Dendritic cell treated with granulocyte-macrophage colony-stimulating factor and Interleukin-4, amounts not matched to agents 40 ng/mL and 50 ng/mL, for 4 days (primary cell): ENCODE results near the gene SLC25A36.

Experiments
- H3K27ac Mint-ChIP-seq: one replicate; pipeline ENCODE4 v1.8.0; 2022; ENCODE audit warnings: mild to moderate bottlenecking, mixed read lengths
- H3K27me3 Mint-ChIP-seq: one replicate; pipeline ENCODE4 v1.8.0; 2022; ENCODE audit warnings: mild to moderate bottlenecking, mixed read lengths
- H3K36me3 Mint-ChIP-seq: one replicate; pipeline ENCODE4 v1.8.0; 2022; ENCODE audit warnings: low read depth, mixed read lengths
- H3K4me1 Mint-ChIP-seq: one replicate; pipeline ENCODE4 v1.8.0; 2022; ENCODE audit warnings: low read depth, mixed read lengths
- H3K4me3 Mint-ChIP-seq: one replicate; pipeline ENCODE4 v1.8.0; 2022; ENCODE audit warnings: mild to moderate bottlenecking, moderate library complexity, mixed read lengths
- H3K9me3 Mint-ChIP-seq: one replicate; pipeline ENCODE4 v1.8.0; 2022; ENCODE audit warnings: mixed read lengths
- intact Hi-C: fragments of 100-400 bp; cut with micrococcal nuclease; formaldehyde crosslinking; loops from one replicate; pipeline ENCODE4 v1.15.0; 2022

SLC25A36 gene

DNA sequence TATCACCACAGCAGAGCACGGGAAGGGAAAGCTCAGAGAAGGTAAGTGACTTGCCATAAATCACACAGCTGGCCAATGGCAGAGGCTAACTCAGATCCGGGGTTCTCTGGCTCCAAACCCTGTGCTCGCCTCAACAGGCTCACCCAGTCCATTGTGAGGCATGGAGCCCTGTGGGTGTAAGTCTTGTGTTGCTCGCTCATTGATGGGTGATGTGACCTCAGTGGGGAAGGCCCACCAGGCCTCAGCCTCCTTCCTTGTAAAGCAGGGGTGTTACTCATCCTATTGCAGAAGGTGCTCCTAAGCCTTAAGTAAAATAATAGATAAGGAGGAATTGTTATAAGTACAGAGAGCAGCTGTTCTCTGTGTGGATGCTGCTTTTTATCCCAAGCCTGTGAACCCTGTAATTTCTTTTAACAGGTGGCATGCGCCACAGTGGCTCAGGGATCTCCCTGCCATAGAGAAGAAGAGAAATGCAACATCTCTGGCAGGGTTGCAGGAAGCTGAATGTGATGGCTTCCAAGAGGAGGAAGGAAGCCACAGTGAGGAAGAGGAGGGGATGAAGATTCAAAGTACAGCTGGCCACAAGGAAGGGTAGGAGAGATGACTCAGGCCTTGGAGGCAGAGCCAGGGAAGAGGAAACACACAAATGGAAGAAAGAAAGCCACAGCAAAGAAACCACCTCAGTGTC lies 78.7 kb downstream of the SLC25A36 start:
- Mint-ChIP-seq H3K27me3 (peaks cover 7% of the 10 kb centered on the region), H3K9me3 (no peaks in the 10 kb centered on the region), H3K27ac (no peak overlapping the region), H3K4me3 (no peak overlapping the region), H3K4me1 (peaks cover 8% of the 10 kb centered on the region), H3K36me3 (no peaks in the 10 kb centered on the region)
- intact Hi-C loops, result no loop called here

DNA sequence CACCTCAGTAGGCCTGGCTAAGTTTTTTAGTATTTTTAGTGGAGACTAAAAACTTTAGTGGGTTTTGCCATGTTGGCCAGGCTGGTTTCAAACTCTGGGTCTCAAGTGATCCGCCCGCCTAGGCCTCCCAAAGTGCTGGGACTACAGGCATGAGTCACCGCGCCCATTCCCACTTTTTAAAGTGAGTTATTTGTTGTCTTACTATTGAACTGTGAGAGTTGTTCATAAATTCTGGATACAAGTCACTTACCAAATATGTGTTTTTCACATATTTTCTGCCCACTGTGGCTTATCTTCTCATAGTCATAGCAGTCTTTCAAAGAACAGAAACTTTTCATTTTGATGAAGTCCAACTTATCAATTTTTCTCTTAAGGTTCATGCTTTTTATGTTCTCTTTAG lies 79.6 kb downstream of the SLC25A36 start:
- H3K4me3 Mint-ChIP-seq, result no peak overlapping the region

More for the DNA sequence above, 79.6 kb downstream of the SLC25A36 start:
- intact Hi-C loops, result no loop called here
- no peaks in the 10 kb centered on the region for H3K9me3 Mint-ChIP-seq
- H3K4me1 Mint-ChIP-seq, result peaks cover 8% of the 10 kb centered on the region
- H3K27me3 Mint-ChIP-seq, result peaks cover 8% of the 10 kb centered on the region
- no peak overlapping the region for H3K27ac Mint-ChIP-seq
- H3K36me3 Mint-ChIP-seq, result no peaks in the 10 kb centered on the region
